Fibroblast of peridontal ligament (primary cell): ENCODE measurements around the gene CIBAR2.
A peak's percentile ranks its signal among the peaks of the same experiment; 100 is the strongest.

Source experiments
- DNase-seq: peaks from one replicate; pipeline ENCODE4 v3.0.0-alpha.2; 2010; ENCODE audit errors: extremely low read depth

Gene CIBAR2

GRCh38 chr16:85083051-85083639 lies 29.1 kb downstream of the CIBAR2 start:
- DNase-seq, result no peak

GRCh38 chr16:85082173-85083050 lies 29.9 kb downstream of the CIBAR2 start:
- DNase-seq, result no peak

- DNase-seq, result no peak
Measured at GRCh38 chr16:85081765-85082164, 30.5 kb downstream of the CIBAR2 start.

- no peak for DNase-seq
Measured at GRCh38 chr16:85081038-85081437, 31.2 kb downstream of the CIBAR2 start.

- no peak for DNase-seq
Measured at GRCh38 chr16:85079785-85080570, 32.3 kb downstream of the CIBAR2 start.

- no peak for DNase-seq
Measured at GRCh38 chr16:85078952-85079351, 33.3 kb downstream of the CIBAR2 start.

- DNase-seq, result no peak
Measured at GRCh38 chr16:85078226-85078625, 34.0 kb downstream of the CIBAR2 start.

- no peak for DNase-seq
Measured at GRCh38 chr16:85077576-85078125, 34.6 kb downstream of the CIBAR2 start.

GRCh38 chr16:85077039-85077438 lies 35.2 kb downstream of the CIBAR2 start:
- DNase-seq, result no peak

- DNase-seq, result no peak
Measured at GRCh38 chr16:85075236-85075924, 36.9 kb downstream of the CIBAR2 start.

GRCh38 chr16:85074225-85074914 lies 37.9 kb downstream of the CIBAR2 start:
- DNase-seq, result no peak

- DNase-seq, result peak; percentile 83
Measured at GRCh38 chr16:85072947-85073346, 39.3 kb downstream of the CIBAR2 start.

- DNase-seq, result no peak
Measured at GRCh38 chr16:85072076-85072860, 40.0 kb downstream of the CIBAR2 start.

GRCh38 chr16:85069171-85069570 lies 43.1 kb downstream of the CIBAR2 start:
- no peak for DNase-seq

- DNase-seq, result no peak
Measured at GRCh38 chr16:85068746-85069145, 43.5 kb downstream of the CIBAR2 start.

- DNase-seq, result no peak
Measured at GRCh38 chr16:85067426-85067825, 44.8 kb downstream of the CIBAR2 start.

GRCh38 chr16:85067024-85067423 lies 45.2 kb downstream of the CIBAR2 start:
- DNase-seq, result no peak

- no peak for DNase-seq
Measured at GRCh38 chr16:85066346-85066885, 45.9 kb downstream of the CIBAR2 start.

- DNase-seq, result no peak
Measured at GRCh38 chr16:85065099-85065498, 47.2 kb downstream of the CIBAR2 start.

- peak; percentile 59 for DNase-seq
Measured at GRCh38 chr16:85064186-85064585, 48.1 kb downstream of the CIBAR2 start.
